Smooth muscle cell (in vitro differentiated cells): ENCODE results near the gene VPS37D. TPM values are rescaled to one million over a fixed set of nuclear protein-coding genes. Genes with fewer than 3 reads are reported as not detected.
"Not testable (repeated sequence)": the region's sequence is repeated elsewhere in the genome, so short reads cannot be mapped to it uniquely, and the experiment has no call there.

ENCODE experiments used
- DNase-seq: peaks from one replicate; lab custom pipeline; 2025; ENCODE audit not compliant: unreplicated experiment; lab: John Stamatoyannopoulos, UW
- H2AFZ ChIP-seq: fragments of 200-600 bp; sonication (generic); 2 replicates; pipeline ENCODE4 v1.6.0; 2016; ENCODE audit warnings: antibody characterized with exemption, low read depth, mild to moderate bottlenecking
- H3F3A ChIP-seq: fragments of 200-600 bp; sonication (generic); 2 replicates; pipeline ENCODE4 v1.6.0; 2017; ENCODE audit warnings: antibody characterized with exemption, low read depth
- H3K27ac ChIP-seq: fragments of 200-600 bp; sonication (generic); 2 replicates; pipeline ENCODE4 v1.5.1; 2016; ENCODE audit warnings: low read depth, mild to moderate bottlenecking
- H3K27me3 ChIP-seq: fragments of 200-600 bp; sonication (generic); 2 replicates; pipeline ENCODE4 v1.6.1; 2016; ENCODE audit warnings: low read depth, mild to moderate bottlenecking
- H3K36me3 ChIP-seq: fragments of 200-600 bp; sonication (generic); 2 replicates; pipeline ENCODE4 v1.5.1; 2016; ENCODE audit warnings: low read depth
- H3K4me1 ChIP-seq: fragments of 200-600 bp; sonication (generic); 2 replicates; pipeline ENCODE4 v1.5.1; 2016; ENCODE audit warnings: low read depth
- H3K4me2 ChIP-seq: fragments of 200-600 bp; sonication (generic); 2 replicates; pipeline ENCODE4 v1.6.0; 2016; ENCODE audit warnings: mild to moderate bottlenecking
- H3K4me3 ChIP-seq: fragments of 200-600 bp; sonication (generic); 2 replicates; pipeline ENCODE4 v1.5.1; 2016; ENCODE audit warnings: mild to moderate bottlenecking
- H3K79me2 ChIP-seq: fragments of 200-600 bp; sonication (generic); 2 replicates; pipeline ENCODE4 v1.6.0; 2016; ENCODE audit warnings: low read depth, mild to moderate bottlenecking
- H3K9ac ChIP-seq: fragments of 200-600 bp; sonication (generic); 2 replicates; pipeline ENCODE4 v1.6.0; 2016; ENCODE audit warnings: low read depth
- H3K9me3 ChIP-seq: fragments of 200-600 bp; sonication (generic); replicated peaks from 2 replicates; pipeline ENCODE4 v1.5.1; 2016; ENCODE audit warnings: low read depth
- H4K20me1 ChIP-seq: fragments of 200-600 bp; sonication (generic); 2 replicates; pipeline ENCODE4 v1.6.0; 2016; ENCODE audit warnings: low read depth
- WGBS: methylation state at CpG from one replicate; pipeline ENCODE4 v1.1.7; 2016; ENCODE audit warnings: low lambda C conversion rate; 5-methylcytosine and 5-hydroxymethylcytosine counted together
- polyA plus RNA-seq: library from polyadenylated mRNA; unstranded; fragments of >200 nt; fragmentation: Nextera tagmentation; extraction: Ambion mirVana; gene quantifications from 2 replicates; pipeline ENCODE4 v1.2.1, GENCODE V29; 2016
- total RNA-seq: library from RNA; depleted of rRNA; stranded (reverse); fragments of >200 nt; gene quantifications from 2 replicates; pipeline ENCODE4 v1.2.3, GENCODE V29; 2014
- TF ChIP-seq, protein P1 (sequence below): fragments of 200-600 bp; sonication (generic); IDR thresholded peaks from 2 replicates; pipeline ENCODE4 v1.5.1; 2017; ENCODE audit warnings: borderline replicate concordance, mild to moderate bottlenecking, antibody characterized with exemption; ENCODE audit not compliant: insufficient read depth, poor library complexity, severe bottlenecking

Gene VPS37D, protein sequence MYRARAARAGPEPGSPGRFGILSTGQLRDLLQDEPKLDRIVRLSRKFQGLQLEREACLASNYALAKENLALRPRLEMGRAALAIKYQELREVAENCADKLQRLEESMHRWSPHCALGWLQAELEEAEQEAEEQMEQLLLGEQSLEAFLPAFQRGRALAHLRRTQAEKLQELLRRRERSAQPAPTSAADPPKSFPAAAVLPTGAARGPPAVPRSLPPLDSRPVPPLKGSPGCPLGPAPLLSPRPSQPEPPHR
- total RNA-seq: 2.8 and 7.1 TPM in 2 replicates
- polyA plus RNA-seq: 7.1 and 8.7 TPM in 2 replicates

DNA sequence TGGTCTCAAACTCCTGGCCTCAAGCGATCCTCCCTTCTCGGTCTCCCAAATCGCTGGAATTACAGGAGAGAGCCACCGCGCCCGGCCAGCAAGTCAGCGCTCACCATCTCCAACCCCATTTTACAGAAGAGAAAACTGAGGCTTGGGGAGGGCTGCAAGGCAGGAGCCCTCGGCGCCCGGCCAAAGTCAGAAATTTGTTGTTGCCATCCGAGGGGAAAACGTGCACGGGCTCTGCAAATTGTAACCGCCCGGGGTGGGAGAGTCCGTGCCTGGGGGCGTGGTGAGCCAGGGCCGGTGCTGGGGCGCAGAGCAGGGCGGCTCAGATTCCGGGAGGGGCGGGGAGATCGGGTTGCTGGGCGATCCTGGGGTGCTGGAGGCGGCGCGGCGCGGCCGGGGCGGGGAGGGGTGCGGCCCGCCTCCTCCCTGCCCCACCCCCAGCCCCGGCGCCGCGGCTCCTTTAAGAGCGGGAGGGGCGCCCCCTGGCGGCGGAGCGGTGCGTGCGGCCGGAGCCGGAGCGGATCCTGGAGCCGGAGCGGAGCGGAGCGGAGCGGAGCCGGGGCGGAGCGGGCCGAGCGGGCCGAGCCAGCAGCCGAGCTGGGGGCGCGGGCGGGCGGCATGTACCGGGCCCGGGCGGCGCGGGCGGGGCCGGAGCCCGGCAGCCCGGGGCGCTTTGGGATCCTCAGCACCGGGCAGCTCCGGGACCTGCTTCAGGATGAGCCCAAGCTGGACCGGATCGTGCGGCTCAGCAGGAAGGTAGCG, at the start of gene VPS37D:
Gene VPS37D (plus strand): TSS at position 488 of the 759 bp plus-strand sequence. CDS start 128 bp downstream, at position 616.
- Histone ChIP-seq H3K9me3 (peaks cover 3% of the 10 kb centered on the region), H3K27ac (no peak within 1 kb of the TSS)

DNA sequence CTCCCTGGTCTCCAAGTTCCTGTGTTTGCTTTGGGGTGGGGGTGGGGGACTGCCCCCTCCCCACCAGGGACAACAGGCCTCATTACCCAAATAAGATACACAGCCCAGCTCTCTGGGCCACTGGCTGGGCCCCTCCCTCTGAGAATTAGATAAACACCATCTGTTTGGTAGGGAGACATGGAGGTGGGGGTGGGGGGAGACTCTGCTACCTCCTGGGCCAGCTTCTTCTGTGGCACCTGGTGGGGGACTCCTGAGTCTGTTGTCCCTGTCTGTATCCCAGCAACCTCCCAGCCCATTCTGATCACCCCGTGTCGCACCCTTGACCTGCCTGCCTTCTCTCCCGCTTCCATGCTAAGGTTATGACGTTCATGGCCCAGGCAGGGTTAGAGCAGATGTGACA, 49.1 kb upstream of the VPS37D start:
- H2AFZ ChIP-seq: no peak overlapping the region
- H4K20me1 ChIP-seq: no peaks in the 10 kb centered on the region
- no peak overlapping the region for H3K4me3 ChIP-seq
- TF ChIP-seq, protein P1, sequence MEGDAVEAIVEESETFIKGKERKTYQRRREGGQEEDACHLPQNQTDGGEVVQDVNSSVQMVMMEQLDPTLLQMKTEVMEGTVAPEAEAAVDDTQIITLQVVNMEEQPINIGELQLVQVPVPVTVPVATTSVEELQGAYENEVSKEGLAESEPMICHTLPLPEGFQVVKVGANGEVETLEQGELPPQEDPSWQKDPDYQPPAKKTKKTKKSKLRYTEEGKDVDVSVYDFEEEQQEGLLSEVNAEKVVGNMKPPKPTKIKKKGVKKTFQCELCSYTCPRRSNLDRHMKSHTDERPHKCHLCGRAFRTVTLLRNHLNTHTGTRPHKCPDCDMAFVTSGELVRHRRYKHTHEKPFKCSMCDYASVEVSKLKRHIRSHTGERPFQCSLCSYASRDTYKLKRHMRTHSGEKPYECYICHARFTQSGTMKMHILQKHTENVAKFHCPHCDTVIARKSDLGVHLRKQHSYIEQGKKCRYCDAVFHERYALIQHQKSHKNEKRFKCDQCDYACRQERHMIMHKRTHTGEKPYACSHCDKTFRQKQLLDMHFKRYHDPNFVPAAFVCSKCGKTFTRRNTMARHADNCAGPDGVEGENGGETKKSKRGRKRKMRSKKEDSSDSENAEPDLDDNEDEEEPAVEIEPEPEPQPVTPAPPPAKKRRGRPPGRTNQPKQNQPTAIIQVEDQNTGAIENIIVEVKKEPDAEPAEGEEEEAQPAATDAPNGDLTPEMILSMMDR: no peak
- no peaks in the 10 kb centered on the region for H3K9me3 ChIP-seq
- no peak for DNase-seq
- H3K4me2 ChIP-seq: no peak overlapping the region
- H3K79me2 ChIP-seq: no peaks in the 10 kb centered on the region
- H3K9ac ChIP-seq: no peak overlapping the region
- H3K36me3 ChIP-seq: no peaks in the 10 kb centered on the region
- no peak overlapping the region for H3K27ac ChIP-seq
- no peaks in the 10 kb centered on the region for H3F3A ChIP-seq
- peaks cover 9% of the 10 kb centered on the region for H3K4me1 ChIP-seq
- H3K27me3 ChIP-seq: peaks cover 35% of the 10 kb centered on the region
- WGBS: 82% methylated on average over 4 of the region's 4 CpGs

More for the DNA sequence above, at the start of gene VPS37D:
- peak within 1 kb of the TSS; percentile 82 for H3K4me3 ChIP-seq
- no peaks in the 10 kb centered on the region for H4K20me1 ChIP-seq
- TF ChIP-seq, protein P1: peak; percentile 81
- no peaks in the 10 kb centered on the region for H3K79me2 ChIP-seq
- 14% methylated on average over 22 of the region's 79 CpGs for WGBS
- H3K4me2 ChIP-seq: peak within 1 kb of the TSS; percentile 97
- H2AFZ ChIP-seq: peak within 1 kb of the TSS; percentile 72
- peak within 1 kb of the TSS; percentile 43 for H3K9ac ChIP-seq
- H3K4me1 ChIP-seq: peaks cover 5% of the 10 kb centered on the region
- H3F3A ChIP-seq: no peaks in the 10 kb centered on the region
- H3K36me3 ChIP-seq: no peaks in the 10 kb centered on the region
- peak; percentile 86 for DNase-seq
- no peaks in the 10 kb centered on the region for H3K27me3 ChIP-seq

DNA sequence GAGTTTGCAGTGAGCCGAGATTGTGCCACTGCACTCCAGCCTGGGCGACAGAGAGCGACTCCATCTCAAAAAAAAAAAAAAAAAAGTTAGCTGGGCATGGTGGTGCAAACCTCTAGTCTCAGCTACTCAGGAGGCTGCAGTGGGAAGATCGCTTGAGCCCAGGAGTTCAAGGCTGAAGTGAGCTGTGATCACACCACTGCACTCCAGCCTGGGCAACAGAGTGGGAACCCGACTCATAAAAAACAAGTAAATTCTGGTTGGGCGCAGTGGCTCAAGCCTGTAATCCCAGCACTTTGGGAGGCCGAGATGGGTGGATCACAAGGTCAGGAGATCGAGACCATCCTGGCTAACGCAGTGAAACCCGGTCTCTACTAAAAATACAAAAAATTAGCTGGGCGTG, 48.2 kb upstream of the VPS37D start:
- H3K36me3 ChIP-seq, DNase-seq, H2AFZ ChIP-seq: not testable (repeated sequence)

DNA sequence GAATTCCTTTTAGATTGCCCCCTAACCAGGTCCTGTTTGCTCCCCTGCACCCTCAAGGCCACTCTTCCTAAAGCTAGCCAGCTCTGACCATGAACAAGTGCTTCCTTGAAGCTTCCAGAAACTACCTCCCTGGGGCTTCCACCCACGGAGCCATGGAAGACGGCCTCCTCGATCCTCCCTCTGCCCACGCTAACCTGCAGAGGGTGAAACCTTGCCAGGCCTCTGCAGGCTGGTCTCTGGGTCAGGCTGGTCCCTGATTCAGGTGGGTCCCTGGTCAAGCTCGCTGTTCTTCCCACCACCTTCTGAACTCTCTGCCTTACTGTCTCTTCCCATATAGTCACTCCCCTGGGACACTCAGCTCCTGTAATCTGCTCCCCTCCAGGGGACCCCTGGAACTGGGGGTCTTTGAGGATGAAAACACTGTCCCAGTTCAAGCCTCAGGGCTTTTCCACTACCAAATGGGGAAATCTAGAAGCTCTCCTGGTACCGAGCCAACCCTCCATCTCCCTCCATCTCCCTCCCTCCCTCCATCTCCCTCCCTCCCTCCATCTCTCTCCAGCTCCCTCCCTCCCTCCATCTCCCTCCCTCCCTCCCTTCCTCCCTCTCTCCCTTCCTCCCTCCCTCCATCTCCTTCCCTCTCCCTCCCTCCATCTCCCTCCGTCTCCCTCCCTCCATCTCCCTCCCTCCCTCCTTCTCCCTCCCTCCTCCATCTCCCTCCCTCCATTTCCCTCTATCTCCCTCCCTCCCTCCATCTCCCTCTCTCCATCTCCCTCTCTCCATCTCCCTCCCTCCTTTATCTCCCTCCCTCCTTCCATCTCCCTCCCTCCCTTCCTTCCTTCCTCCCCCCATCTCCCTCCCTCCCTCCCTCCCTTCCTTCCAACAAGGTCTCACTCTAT, 46.2 kb upstream of the VPS37D start:
- no peak for DNase-seq
- H3K4me3 ChIP-seq: no peak overlapping the region
- peaks cover 55% of the 10 kb centered on the region for H3K27me3 ChIP-seq
- H2AFZ ChIP-seq: no peak overlapping the region
- H3K79me2 ChIP-seq: no peaks in the 10 kb centered on the region
- H3K9me3 ChIP-seq: no peaks in the 10 kb centered on the region
- no peaks in the 10 kb centered on the region for H4K20me1 ChIP-seq
- no peaks in the 10 kb centered on the region for H3K36me3 ChIP-seq
- no peaks in the 10 kb centered on the region for H3F3A ChIP-seq
- WGBS: 70% methylated on average over 6 of the region's 7 CpGs
- H3K4me2 ChIP-seq: no peak overlapping the region
- peaks cover 11% of the 10 kb centered on the region for H3K4me1 ChIP-seq
- no peak overlapping the region for H3K27ac ChIP-seq
- no peak overlapping the region for H3K9ac ChIP-seq
- TF ChIP-seq, protein P1: no peak

More for the DNA sequence above, 48.2 kb upstream of the VPS37D start:
- not testable (repeated sequence) for H3K79me2 ChIP-seq, H3K9me3 ChIP-seq, H3K4me2 ChIP-seq, H3K9ac ChIP-seq, H3F3A ChIP-seq, H3K4me3 ChIP-seq, H3K27ac ChIP-seq, H4K20me1 ChIP-seq
- 83% methylated on average over 11 of the region's 11 CpGs for WGBS
- H3K4me1 ChIP-seq: peaks cover 11% of the 10 kb centered on the region
- peaks cover 37% of the 10 kb centered on the region for H3K27me3 ChIP-seq
